GM23338 (cell line): ENCODE measurements around the gene ANKH. TPM values are rescaled to one million over a fixed set of nuclear protein-coding genes. Genes with fewer than 3 reads are reported as not detected.

Experiments used
- ATAC-seq: fragments of 200-7000 bp; cut with Tn5 transposase; 3 replicates; pipeline ENCODE4 v1.9.1; 2020
- DNase-seq: peaks from one replicate; pipeline ENCODE4 v3.0.0-alpha.2; 2015; ENCODE audit warnings: low spot score
- H2AFZ ChIP-seq: fragments of 200-600 bp; sonication (generic); 2 replicates; pipeline ENCODE4 v1.8.0; 2016; ENCODE audit warnings: antibody characterized with exemption, mild to moderate bottlenecking, moderate library complexity
- H3F3A ChIP-seq: fragments of 200-600 bp; sonication (generic); replicated peaks from 2 replicates; pipeline ENCODE4 v1.8.0; 2017; ENCODE audit warnings: antibody characterized with exemption, mixed run types, low read depth
- H3K27ac ChIP-seq: fragments of 200-600 bp; sonication (generic); 2 replicates; pipeline ENCODE4 v1.6.1; 2016; ENCODE audit warnings: low read depth
- H3K27me3 ChIP-seq: fragments of 200-600 bp; sonication (generic); 2 replicates; pipeline ENCODE4 v1.8.0; 2016; ENCODE audit warnings: mild to moderate bottlenecking, mixed run types, moderate library complexity; ENCODE audit not compliant: insufficient read depth
- H3K36me3 ChIP-seq: fragments of 200-600 bp; sonication (generic); 2 replicates; pipeline ENCODE4 v1.8.0; 2016; ENCODE audit warnings: mild to moderate bottlenecking; ENCODE audit not compliant: insufficient read depth
- H3K4me1 ChIP-seq: fragments of 200-600 bp; sonication (generic); 2 replicates; pipeline ENCODE4 v1.8.0; 2016; ENCODE audit warnings: mild to moderate bottlenecking, moderate library complexity; ENCODE audit not compliant: insufficient read depth
- H3K4me2 ChIP-seq: fragments of 200-600 bp; sonication (generic); 2 replicates; pipeline ENCODE4 v1.7.1; 2017; ENCODE audit warnings: mixed run types
- H3K4me3 ChIP-seq: fragments of 200-600 bp; sonication (generic); 2 replicates; pipeline ENCODE4 v1.6.1; 2016; ENCODE audit warnings: mixed run types
- H3K79me2 ChIP-seq: fragments of 200-600 bp; sonication (generic); replicated peaks from 2 replicates; pipeline ENCODE4 v1.8.0; 2017; ENCODE audit warnings: mild to moderate bottlenecking; ENCODE audit not compliant: insufficient read depth
- H3K9me2 ChIP-seq: fragments of 200-600 bp; sonication (generic); 2 replicates; pipeline ENCODE4 v1.8.0; 2017; ENCODE audit not compliant: insufficient read depth
- H4K20me1 ChIP-seq: fragments of 200-600 bp; sonication (generic); replicated peaks from 2 replicates; pipeline ENCODE4 v1.8.0; 2017; ENCODE audit warnings: mild to moderate bottlenecking; ENCODE audit not compliant: insufficient read depth
- H3K27ac Mint-ChIP-seq: 2 replicates; pipeline ENCODE4 v1.8.0; 2020; ENCODE audit warnings: inconsistent platforms, mild to moderate bottlenecking, moderate library complexity, mixed read lengths
- H3K27me3 Mint-ChIP-seq: 3 replicates; pipeline ENCODE4 v1.8.0; 2022; ENCODE audit warnings: low read depth, mild to moderate bottlenecking, moderate library complexity, mixed read lengths, inconsistent platforms; ENCODE audit not compliant: insufficient read depth, poor library complexity
- H3K36me3 Mint-ChIP-seq: 3 replicates; pipeline ENCODE4 v1.8.0; 2021; ENCODE audit warnings: low read depth, mild to moderate bottlenecking, inconsistent platforms, moderate library complexity, mixed read lengths
- H3K4me1 Mint-ChIP-seq: 3 replicates; pipeline ENCODE4 v1.8.0; 2020; ENCODE audit warnings: mild to moderate bottlenecking, inconsistent platforms, mixed read lengths
- H3K4me3 Mint-ChIP-seq: 3 replicates; pipeline ENCODE4 v1.8.0; 2021; ENCODE audit warnings: moderate library complexity, mild to moderate bottlenecking, inconsistent platforms, mixed read lengths
- H3K9me3 Mint-ChIP-seq: 3 replicates; pipeline ENCODE4 v1.8.0; 2020; ENCODE audit warnings: moderate library complexity, mild to moderate bottlenecking, inconsistent platforms, mixed read lengths
- CREB1 ChIP-seq: fragments of 250-450 bp; sonication (Bioruptor Pico); IDR thresholded peaks from 2 replicates; pipeline ENCODE4 v1.5.0; 2020; ENCODE audit warnings: low read depth, mild to moderate bottlenecking, moderate library complexity
- EZH2 ChIP-seq: fragments of 200-600 bp; sonication (generic); IDR thresholded peaks from one replicate; pipeline ENCODE4 v1.8.0; 2017; ENCODE audit warnings: antibody characterized with exemption, mild to moderate bottlenecking, low read depth; ENCODE audit not compliant: unreplicated experiment
- EZH2phosphoT487 ChIP-seq: fragments of 200-600 bp; sonication (generic); IDR thresholded peaks from one replicate; pipeline ENCODE4 v1.8.1; 2018; ENCODE audit warnings: antibody characterized with exemption; ENCODE audit not compliant: unreplicated experiment
- JUNB ChIP-seq: IDR thresholded peaks from one replicate; pipeline ENCODE4 v1.6.1; 2016; ENCODE audit warnings: antibody characterized with exemption; ENCODE audit not compliant: unreplicated experiment
- NANOG ChIP-seq: IDR thresholded peaks from 2 replicates; pipeline ENCODE4 v1.6.1; 2016; ENCODE audit warnings: antibody characterized with exemption, borderline replicate concordance
- POLR2AphosphoS5 ChIP-seq: IDR thresholded peaks from 2 replicates; pipeline ENCODE4 v1.6.1; 2016; ENCODE audit warnings: antibody characterized with exemption, low read depth
- STAT1 ChIP-seq: IDR thresholded peaks from one replicate; pipeline ENCODE4 v1.6.1; 2016; ENCODE audit warnings: antibody characterized with exemption; ENCODE audit not compliant: unreplicated experiment
- ZNF114 ChIP-seq: fragments of 250-450 bp; sonication (Bioruptor Pico); IDR thresholded peaks from 2 replicates; pipeline ENCODE4 v1.5.0; 2020; ENCODE audit warnings: mild to moderate bottlenecking, moderate library complexity
- ZNF331 ChIP-seq: fragments of 250-450 bp; sonication (Bioruptor Pico); IDR thresholded peaks from 2 replicates; pipeline ENCODE4 v1.5.0; 2020; ENCODE audit warnings: low read depth, mild to moderate bottlenecking, moderate library complexity
- polyA plus RNA-seq: library from polyadenylated mRNA; unstranded; fragments of >200 nt; fragmentation: Nextera tagmentation; extraction: Ambion mirVana; gene quantifications from 2 replicates; pipeline ENCODE4 v1.2.1, GENCODE V29; 2016
- total RNA-seq: library from RNA; depleted of rRNA; stranded (reverse); fragments of >200 nt; shearing (Covaris generic); gene quantifications from 2 replicates; pipeline ENCODE4 v1.2.3, GENCODE V29; 2014
- TF ChIP-seq, protein P1 (sequence below), 2 experiments: fragments of 200-600 bp in 1 of 2; sonication (generic) in 1 of 2; conservative IDR thresholded peaks; 2 replicates each; pipeline versions ENCODE4 v1.5.1 to v1.6.1; 2016 to 2017; ENCODE audit warnings: antibody characterized with exemption in 2 of 2, low read depth in 2 of 2, mild to moderate bottlenecking in 2 of 2, moderate library complexity in 1 of 2

ANKH gene
- total and polyA plus RNA-seq, 2 experiments from 2014 or later: 5.0 to 6.1 TPM

DNA sequence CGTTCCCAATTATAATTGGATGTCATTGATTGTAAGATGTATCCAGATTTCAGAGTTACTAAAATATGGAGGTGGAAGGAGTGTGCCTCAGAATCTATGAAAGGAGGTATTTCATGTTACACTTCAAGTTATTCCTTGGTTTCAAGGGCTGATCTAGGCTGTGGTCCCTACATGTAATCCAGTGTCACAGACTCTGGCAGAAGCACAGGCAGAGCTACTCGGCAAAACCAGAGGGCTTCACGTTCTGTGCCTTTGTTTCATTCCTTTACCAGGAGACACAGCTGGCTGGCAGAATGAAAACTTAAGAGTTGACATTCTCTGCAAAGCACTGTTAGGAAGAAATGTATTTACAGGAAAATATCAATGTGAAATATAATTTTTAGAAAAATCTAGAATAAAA, 99.6 kb downstream of the ANKH start:
- TF ChIP-seq STAT1 (no peak), ZNF331 (CRISPR knock-in tag) (no peak), EZH2 (no peak)
- no peak overlapping the region for H3K4me3 ChIP-seq
- no peak overlapping the region for H3K4me3 Mint-ChIP-seq
- H3K27ac Mint-ChIP-seq: no peak overlapping the region
- peaks cover 2% of the 10 kb centered on the region for H3K27me3 Mint-ChIP-seq
- no peaks in the 10 kb centered on the region for H3K36me3 ChIP-seq
- no peak overlapping the region for H2AFZ ChIP-seq
- H3K4me1 ChIP-seq: no peaks in the 10 kb centered on the region
- no peaks in the 10 kb centered on the region for H3F3A ChIP-seq
- H3K27me3 ChIP-seq: no peaks in the 10 kb centered on the region
- no peaks in the 10 kb centered on the region for H3K79me2 ChIP-seq
- DNase-seq (no peak), ATAC-seq (no peak)
- no peak overlapping the region for H3K4me2 ChIP-seq
- no peaks in the 10 kb centered on the region for H3K9me3 Mint-ChIP-seq
- H3K9me2 ChIP-seq: no peaks in the 10 kb centered on the region
- no peak overlapping the region for H3K27ac ChIP-seq
- no peaks in the 10 kb centered on the region for H3K36me3 Mint-ChIP-seq
- H3K4me1 Mint-ChIP-seq: no peaks in the 10 kb centered on the region
- H4K20me1 ChIP-seq: no peaks in the 10 kb centered on the region; the same call in 1 of the 2 replicates

DNA sequence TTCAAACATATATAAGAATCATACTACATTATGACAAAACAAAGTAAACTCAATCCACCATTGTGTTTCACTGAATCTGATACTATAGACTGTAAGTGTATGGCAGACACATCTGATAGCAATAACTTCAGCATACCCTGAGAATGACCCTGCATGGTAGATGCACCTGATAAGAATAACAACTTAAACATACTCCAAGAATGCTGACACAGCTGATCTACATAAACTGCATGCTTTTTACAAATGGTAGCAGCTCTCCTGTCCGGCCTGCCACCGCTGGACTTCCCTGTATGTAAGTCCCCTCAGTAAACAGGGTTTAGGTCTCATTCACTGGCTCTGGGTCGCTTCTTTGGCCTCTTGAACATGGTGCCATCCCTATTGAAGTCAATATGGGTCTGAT, 100.4 kb downstream of the ANKH start:
- H3K9me2 ChIP-seq: no peaks in the 10 kb centered on the region
- peaks cover 2% of the 10 kb centered on the region for H3K27me3 Mint-ChIP-seq
- ATAC-seq (no peak), DNase-seq (no peak)
- no peaks in the 10 kb centered on the region for H3K27me3 ChIP-seq
- no peak overlapping the region for H2AFZ ChIP-seq
- no peak overlapping the region for H3K4me3 Mint-ChIP-seq
- H4K20me1 ChIP-seq: no peaks in the 10 kb centered on the region; the same call in 1 of the 2 replicates
- no peak overlapping the region for H3K4me2 ChIP-seq
- no peaks in the 10 kb centered on the region for H3K36me3 ChIP-seq
- TF ChIP-seq POLR2AphosphoS5: no peak
- no peak for TF ChIP-seq STAT1
- TF ChIP-seq, protein P1, sequence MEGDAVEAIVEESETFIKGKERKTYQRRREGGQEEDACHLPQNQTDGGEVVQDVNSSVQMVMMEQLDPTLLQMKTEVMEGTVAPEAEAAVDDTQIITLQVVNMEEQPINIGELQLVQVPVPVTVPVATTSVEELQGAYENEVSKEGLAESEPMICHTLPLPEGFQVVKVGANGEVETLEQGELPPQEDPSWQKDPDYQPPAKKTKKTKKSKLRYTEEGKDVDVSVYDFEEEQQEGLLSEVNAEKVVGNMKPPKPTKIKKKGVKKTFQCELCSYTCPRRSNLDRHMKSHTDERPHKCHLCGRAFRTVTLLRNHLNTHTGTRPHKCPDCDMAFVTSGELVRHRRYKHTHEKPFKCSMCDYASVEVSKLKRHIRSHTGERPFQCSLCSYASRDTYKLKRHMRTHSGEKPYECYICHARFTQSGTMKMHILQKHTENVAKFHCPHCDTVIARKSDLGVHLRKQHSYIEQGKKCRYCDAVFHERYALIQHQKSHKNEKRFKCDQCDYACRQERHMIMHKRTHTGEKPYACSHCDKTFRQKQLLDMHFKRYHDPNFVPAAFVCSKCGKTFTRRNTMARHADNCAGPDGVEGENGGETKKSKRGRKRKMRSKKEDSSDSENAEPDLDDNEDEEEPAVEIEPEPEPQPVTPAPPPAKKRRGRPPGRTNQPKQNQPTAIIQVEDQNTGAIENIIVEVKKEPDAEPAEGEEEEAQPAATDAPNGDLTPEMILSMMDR (conservative IDR thresholded peaks at IDR 0.05; ENCODE audit: low read depth in 2 of 2): no peak
- TF ChIP-seq EZH2: no peak
- TF ChIP-seq ZNF331 (CRISPR knock-in tag): no peak
- H3K4me3 ChIP-seq: no peak overlapping the region
- H3F3A ChIP-seq: no peaks in the 10 kb centered on the region
- no peaks in the 10 kb centered on the region for H3K9me3 Mint-ChIP-seq
- no peaks in the 10 kb centered on the region for H3K36me3 Mint-ChIP-seq
- no peaks in the 10 kb centered on the region for H3K79me2 ChIP-seq
- H3K27ac Mint-ChIP-seq: no peak overlapping the region
- H3K4me1 ChIP-seq: no peaks in the 10 kb centered on the region
- no peak overlapping the region for H3K27ac ChIP-seq
- no peaks in the 10 kb centered on the region for H3K4me1 Mint-ChIP-seq

DNA sequence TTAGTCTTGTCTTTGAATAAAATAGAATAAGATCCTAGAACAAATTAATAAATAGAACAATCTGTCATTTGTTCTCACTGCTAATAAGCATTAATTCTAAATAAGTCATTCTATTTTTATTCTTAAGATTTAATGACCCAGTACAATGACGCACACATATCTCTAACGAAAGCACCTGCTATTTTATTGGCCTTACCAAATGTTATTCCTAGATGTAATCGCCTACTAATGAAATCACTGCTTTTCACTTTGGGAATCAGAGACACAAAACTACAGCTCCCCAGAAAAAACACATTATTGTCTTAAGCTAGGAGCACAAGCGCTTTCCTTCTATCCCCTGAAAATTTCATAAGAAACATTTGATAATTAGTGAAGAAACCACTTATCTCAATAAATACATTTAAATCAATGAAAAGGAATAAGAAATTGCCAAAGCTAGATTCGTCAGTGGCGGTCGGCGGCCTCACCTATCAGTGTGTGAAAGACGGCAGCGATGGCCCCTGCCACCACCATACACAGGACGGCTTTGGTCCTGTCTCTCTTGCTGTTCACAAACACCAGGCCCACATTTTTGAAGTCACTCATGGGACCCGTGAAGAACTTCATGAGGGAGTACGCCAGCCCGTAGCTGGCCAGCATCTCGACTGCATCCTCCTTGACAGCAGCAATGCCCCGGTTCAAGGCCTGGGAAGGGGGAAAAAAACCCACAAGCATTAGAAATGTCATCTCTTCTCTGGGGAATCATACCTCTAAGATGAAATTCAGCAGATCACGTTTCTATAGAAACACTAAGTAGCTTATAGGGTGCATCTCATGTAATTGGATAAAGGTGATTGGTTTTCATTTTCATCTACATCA, 102.8 kb downstream of the ANKH start:
- H3K4me3 Mint-ChIP-seq: no peak overlapping the region
- Histone ChIP-seq H2AFZ (no peak overlapping the region), H3K4me2 (no peak overlapping the region), H3K27me3 (no peaks in the 10 kb centered on the region), H3K9me2 (no peaks in the 10 kb centered on the region), H4K20me1 (no peaks in the 10 kb centered on the region; the same call in 1 of the 2 replicates), H3K36me3 (no peaks in the 10 kb centered on the region), H3K79me2 (no peaks in the 10 kb centered on the region), H3K27ac (no peak overlapping the region), H3K4me3 (no peak overlapping the region), H3K4me1 (no peaks in the 10 kb centered on the region), H3F3A (no peaks in the 10 kb centered on the region)
- H3K9me3 Mint-ChIP-seq: no peaks in the 10 kb centered on the region
- DNase-seq: no peak
- no peaks in the 10 kb centered on the region for H3K4me1 Mint-ChIP-seq
- TF ChIP-seq EZH2phosphoT487: no peak
- no peak for TF ChIP-seq JUNB
- no peak for TF ChIP-seq CREB1 (CRISPR knock-in tag)
- TF ChIP-seq NANOG: no peak
- TF ChIP-seq STAT1: no peak
- TF ChIP-seq ZNF114 (CRISPR knock-in tag): no peak
- no peak for TF ChIP-seq ZNF331 (CRISPR knock-in tag)
- no peak overlapping the region for H3K27ac Mint-ChIP-seq
- ATAC-seq: no peak
- no peaks in the 10 kb centered on the region for H3K36me3 Mint-ChIP-seq
- H3K27me3 Mint-ChIP-seq: no peaks in the 10 kb centered on the region
